ENCODE results near the gene GLDN.

Gene GLDN

DNA sequence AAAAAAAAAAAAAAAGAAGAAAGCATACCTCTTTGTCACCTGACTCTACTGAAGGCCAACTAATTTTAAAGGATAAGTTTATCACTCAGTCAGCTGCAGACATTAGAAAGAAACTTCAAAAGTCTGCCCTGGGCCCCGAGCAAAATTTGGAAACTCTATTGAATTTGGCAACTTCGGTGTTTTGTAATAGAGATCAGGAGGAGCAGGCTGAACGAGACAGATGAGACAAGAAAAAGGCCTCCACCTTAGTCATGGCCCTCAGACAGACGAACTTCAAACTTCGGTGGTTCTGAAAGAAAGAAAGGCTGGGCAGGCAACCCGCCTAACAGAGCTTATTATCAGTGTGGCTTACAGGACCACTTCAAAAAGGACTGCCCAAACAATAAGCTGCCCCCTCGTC, 18.5 kb downstream of the GLDN start:
- no peak for DNase-seq (ENCODE audit: low spot score)
- TF ChIP-seq, protein P1, sequence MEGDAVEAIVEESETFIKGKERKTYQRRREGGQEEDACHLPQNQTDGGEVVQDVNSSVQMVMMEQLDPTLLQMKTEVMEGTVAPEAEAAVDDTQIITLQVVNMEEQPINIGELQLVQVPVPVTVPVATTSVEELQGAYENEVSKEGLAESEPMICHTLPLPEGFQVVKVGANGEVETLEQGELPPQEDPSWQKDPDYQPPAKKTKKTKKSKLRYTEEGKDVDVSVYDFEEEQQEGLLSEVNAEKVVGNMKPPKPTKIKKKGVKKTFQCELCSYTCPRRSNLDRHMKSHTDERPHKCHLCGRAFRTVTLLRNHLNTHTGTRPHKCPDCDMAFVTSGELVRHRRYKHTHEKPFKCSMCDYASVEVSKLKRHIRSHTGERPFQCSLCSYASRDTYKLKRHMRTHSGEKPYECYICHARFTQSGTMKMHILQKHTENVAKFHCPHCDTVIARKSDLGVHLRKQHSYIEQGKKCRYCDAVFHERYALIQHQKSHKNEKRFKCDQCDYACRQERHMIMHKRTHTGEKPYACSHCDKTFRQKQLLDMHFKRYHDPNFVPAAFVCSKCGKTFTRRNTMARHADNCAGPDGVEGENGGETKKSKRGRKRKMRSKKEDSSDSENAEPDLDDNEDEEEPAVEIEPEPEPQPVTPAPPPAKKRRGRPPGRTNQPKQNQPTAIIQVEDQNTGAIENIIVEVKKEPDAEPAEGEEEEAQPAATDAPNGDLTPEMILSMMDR (IDR thresholded peaks at IDR 0.05; ENCODE audit: extremely low read depth, missing control alignments): no peak

DNA sequence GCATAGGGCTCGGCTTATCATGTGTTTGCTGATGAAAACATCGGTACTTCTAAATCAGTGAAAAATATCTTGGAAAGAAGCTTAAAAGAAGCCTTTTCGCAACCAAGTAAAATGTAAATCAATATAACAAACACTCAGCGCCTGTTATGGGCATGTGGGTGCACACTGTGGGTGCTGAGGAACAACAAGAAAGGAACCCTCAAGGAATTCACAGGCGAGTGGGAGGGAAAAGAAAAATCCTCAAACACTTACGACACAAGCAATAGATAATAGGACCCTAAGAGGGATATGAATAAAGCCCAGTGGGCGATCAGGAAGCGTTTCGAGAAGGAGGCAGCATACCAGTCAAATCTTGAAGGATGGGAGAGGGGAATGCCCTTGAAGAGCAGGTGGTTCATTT, 21.9 kb downstream of the GLDN start:
- DNase-seq (ENCODE audit: low spot score): no peak
- TF ChIP-seq, protein P1 (IDR thresholded peaks at IDR 0.05; ENCODE audit: extremely low read depth, missing control alignments): no peak

DNA sequence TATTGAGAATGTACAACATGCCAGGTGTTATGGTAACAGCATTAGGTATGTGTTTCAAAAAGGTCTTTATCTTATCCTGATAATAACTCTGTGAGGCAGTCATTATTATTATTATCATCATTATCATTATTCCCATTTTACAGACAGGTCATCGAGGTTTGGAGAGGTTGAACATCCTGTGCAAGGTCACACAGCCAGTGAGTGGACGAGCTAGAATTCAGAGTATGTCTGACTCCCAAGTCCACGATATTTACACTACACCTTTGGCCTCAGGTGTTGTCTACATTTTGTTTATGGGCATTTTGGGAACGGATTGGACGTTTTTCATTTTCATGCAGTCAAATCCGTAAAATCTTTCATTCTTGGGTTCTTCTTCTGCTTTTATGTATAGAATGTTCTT, 24.0 kb downstream of the GLDN start:
- TF ChIP-seq, protein P1 (IDR thresholded peaks at IDR 0.05; ENCODE audit: extremely low read depth, missing control alignments): no peak
- no peak for DNase-seq (ENCODE audit: low spot score)

DNA sequence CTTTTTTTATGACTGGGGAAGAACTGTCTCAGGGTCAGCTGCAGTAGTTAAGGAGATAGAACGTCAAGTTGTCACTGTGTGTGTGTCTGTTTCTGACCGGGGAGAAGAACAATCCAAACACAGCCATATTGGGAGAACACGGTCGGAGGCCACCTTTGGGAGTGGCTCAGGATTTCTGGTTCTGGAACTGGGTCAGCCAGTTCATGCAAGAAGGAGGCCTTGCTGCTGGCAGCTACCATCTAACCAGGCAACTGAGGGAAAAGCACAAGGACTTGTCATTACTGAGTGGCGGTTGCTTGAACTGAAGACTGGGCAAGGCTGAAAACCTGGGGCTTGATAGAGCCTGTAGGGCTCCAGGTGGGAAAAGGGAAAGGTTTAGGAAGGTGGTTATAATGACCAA, 24.6 kb downstream of the GLDN start:
- TF ChIP-seq, protein P1 (IDR thresholded peaks at IDR 0.05; ENCODE audit: extremely low read depth, missing control alignments): no peak
- DNase-seq (ENCODE audit: low spot score): no peak

DNA sequence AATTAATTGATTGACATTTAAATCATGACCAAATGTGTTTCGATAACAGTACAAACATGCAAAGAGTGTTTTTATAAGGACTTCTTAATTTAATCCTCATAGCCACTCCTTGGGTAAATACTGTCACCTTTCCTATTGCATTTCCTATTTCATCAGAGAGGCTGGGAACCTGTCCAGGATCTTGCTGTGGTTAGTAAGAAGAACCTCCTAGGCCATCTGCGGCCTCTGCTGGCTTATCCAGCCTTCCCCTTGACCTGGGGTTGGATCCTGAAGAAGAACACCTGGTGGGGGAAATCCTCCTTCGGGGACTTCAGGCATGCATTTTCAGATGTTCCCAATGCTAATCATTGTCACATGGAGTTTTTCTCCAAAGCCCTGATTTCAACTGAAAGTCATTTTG, 25.5 kb downstream of the GLDN start:
- TF ChIP-seq, protein P1 (IDR thresholded peaks at IDR 0.05; ENCODE audit: extremely low read depth, missing control alignments): no peak
- no peak for DNase-seq (ENCODE audit: low spot score)

DNA sequence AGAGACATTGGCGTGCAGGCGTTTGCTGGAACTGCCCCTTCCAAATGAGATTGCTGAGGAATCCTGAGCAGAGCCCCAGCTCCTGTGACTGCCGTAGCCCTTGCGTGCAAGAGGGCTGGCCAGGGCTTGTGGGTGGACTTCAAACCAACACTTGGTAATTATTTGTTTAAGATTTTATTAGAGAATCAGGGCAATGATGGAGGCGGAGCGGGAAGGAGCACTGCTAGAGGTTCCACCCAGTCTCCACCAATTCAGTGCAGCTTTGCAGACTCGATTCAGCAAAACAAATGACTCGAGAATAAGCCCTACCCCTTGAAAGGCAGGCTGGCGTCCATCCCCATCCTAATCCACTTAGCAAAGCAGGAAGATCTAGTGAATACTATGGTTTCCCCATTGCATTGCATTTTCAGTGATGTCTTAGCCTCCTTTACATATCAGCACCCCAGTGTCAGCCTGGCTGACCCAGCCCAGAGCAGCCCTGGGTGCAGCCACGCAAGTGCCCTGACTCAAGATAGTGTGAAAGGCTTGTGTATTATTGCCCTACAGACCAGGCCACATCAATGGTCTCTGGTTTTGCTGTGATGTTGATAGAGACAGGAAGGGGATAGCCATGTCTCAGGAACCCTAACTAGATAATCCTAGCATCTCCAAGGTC, 26.0 kb downstream of the GLDN start:
- DNase-seq (ENCODE audit: low spot score): no peak
- TF ChIP-seq, protein P1 (IDR thresholded peaks at IDR 0.05; ENCODE audit: extremely low read depth, missing control alignments): no peak

DNA sequence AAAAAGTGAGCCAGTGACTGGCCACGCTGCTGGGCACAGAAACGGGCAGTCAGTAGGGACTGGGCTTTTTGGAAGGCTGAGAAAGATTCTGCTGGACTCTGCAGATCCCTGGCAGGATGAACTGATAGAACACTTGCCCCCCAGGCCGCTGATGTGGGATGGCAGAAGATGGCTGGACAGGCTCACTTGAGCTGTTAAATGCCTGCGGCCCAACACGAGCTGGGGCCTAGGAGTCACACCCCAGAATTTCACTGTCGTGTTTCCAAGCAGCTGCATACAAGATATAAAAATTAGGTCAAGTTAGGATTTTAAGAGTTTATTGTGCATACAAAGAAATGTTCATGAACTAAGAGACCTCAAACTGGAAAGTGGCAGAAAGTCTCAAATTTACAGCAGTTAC, 26.9 kb downstream of the GLDN start:
- DNase-seq (ENCODE audit: low spot score): no peak
- TF ChIP-seq, protein P1 (IDR thresholded peaks at IDR 0.05; ENCODE audit: extremely low read depth, missing control alignments): no peak
